GM18499 (cell line): ENCODE results near the gene EFR3B.
"Not testable (repeated sequence)": the region's sequence is repeated elsewhere in the genome, so short reads cannot be mapped to it uniquely, and the experiment has no call there.

ENCODE experiments used
- ATAC-seq: cut with Tn5 transposase; IDR thresholded peaks from one replicate; pipeline ENCODE4 v1.9.1; 2021; ENCODE audit warnings: moderate number of reproducible peaks; ENCODE audit not compliant: insufficient read depth, unreplicated experiment

EFR3B gene, protein sequence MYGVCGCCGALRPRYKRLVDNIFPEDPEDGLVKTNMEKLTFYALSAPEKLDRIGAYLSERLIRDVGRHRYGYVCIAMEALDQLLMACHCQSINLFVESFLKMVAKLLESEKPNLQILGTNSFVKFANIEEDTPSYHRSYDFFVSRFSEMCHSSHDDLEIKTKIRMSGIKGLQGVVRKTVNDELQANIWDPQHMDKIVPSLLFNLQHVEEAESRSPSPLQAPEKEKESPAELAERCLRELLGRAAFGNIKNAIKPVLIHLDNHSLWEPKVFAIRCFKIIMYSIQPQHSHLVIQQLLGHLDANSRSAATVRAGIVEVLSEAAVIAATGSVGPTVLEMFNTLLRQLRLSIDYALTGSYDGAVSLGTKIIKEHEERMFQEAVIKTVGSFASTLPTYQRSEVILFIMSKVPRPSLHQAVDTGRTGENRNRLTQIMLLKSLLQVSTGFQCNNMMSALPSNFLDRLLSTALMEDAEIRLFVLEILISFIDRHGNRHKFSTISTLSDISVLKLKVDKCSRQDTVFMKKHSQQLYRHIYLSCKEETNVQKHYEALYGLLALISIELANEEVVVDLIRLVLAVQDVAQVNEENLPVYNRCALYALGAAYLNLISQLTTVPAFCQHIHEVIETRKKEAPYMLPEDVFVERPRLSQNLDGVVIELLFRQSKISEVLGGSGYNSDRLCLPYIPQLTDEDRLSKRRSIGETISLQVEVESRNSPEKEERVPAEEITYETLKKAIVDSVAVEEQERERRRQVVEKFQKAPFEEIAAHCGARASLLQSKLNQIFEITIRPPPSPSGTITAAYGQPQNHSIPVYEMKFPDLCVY

DNA sequence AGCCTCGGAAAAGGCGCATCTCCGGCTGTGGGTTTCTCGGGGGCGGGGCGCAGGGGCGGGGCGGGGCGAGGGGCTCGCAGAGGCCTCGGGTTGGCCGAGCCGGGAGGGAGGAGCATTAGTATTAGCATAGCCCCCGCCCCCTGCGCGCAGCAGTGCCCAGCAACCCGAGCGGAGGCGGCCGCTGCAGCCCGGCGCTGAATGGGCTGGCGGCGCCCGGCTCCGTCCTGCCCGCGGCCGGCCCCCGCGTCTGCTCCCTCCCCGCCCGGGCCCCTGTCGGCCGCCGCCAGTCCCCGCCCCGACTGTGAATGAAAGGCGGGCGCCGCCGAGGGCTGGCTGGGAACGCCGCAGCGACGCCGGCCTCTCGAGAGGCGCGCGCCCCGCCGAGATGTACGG lies at the start of gene EFR3B:
EFR3B (plus strand) TSS at position 149 of the 393 bp plus-strand sequence; CDS start at position 386, 237 bp downstream.
- peak; percentile 65 for ATAC-seq

DNA sequence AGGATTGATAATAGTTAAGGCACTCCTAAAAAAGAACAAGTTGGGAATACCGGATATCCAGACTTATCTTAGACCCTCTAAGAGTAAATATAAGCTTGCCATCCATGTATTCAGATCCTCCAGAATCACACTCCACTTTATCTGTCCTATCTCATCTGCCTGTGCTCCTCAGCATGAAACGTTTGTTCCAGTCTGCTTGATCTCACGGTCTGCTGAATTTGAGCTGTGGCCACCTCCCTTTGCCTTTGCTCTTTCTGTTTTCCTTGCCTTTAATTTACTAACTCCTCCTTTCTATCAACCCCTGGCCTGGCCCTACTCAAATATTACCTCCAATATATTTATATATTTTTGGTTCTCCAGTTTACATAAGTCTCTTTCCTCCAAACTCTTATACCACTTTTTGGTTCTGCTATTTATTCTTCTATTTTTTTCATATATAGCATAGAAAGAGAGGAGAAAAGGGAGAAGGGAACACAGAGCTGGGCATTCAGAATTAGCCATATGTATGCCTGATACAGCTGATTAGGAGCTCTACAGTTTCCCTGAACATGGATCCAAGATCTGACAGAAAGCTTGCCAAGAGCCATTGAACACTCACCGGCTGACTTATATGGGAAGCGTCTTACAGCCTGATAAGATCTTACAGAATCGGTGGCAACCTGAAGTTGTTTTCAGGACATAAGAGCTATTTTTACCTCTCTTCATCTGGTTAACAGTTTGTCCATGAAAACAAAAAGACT lies 48.3 kb upstream of the EFR3B start:
- no peak for ATAC-seq

DNA sequence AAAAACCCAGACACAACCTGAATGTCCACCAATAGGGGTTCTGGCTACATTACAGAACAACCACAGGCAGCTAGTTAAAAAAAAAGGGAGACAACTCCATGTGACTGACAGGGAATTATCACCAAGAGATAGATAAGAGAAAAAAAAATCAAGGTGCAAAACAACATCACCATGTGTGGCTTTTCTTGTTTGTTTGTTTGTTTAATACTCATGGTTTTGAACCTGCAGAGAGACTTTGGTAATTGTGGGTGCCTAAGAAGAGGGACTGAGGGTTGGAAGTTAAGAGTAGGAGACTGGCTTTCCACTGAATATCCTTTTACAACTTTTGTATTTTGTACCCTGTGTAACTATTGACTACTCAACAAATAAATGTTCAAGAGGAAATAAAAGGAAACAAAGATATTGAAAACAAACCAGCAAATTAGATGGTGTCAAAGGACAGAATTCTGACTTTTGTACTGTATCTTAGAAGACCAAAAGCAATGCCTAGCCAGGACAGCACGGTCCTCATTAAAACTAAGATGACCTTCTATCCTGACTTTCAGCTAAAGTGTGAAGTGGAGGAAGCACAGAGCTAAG lies 47.6 kb upstream of the EFR3B start:
- ATAC-seq: no peak

DNA sequence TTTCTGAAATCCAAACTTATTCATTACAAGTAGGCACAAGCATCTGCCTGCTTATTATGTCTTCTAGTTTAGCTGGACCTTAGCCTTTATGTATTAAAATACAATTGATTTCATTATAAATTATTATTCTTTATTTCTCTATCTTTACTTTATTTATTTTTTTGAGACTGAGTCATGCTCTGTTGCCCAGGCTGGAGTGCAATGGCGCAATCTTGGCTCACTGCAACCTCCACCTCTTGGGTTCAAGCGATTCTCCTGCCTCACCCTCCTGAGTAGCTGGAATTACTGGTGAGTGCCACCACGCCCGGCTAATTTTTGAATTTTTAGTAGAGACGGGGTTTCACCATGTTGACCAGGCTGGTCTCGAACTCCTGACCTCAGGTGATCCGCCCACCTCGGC lies 42.8 kb upstream of the EFR3B start:
- ATAC-seq: not testable (repeated sequence)

DNA sequence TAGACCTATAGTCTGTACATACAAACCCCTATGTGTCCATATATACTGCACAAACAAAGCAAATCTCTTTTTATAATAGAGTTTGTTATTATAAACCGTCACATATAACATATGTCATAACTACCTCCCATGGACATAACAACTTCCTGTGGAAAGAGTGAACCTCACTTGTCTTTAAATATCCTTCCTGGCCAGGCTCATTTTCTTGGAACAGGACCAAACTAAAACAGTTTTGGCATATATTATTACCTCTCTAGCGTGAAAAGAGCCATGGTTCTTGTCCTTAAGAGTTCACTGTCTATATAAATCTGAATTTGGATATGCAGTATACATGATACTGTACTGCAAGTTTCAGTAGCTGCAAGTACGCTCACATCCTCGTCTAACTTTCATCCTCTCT lies 41.8 kb upstream of the EFR3B start:
- ATAC-seq: no peak

DNA sequence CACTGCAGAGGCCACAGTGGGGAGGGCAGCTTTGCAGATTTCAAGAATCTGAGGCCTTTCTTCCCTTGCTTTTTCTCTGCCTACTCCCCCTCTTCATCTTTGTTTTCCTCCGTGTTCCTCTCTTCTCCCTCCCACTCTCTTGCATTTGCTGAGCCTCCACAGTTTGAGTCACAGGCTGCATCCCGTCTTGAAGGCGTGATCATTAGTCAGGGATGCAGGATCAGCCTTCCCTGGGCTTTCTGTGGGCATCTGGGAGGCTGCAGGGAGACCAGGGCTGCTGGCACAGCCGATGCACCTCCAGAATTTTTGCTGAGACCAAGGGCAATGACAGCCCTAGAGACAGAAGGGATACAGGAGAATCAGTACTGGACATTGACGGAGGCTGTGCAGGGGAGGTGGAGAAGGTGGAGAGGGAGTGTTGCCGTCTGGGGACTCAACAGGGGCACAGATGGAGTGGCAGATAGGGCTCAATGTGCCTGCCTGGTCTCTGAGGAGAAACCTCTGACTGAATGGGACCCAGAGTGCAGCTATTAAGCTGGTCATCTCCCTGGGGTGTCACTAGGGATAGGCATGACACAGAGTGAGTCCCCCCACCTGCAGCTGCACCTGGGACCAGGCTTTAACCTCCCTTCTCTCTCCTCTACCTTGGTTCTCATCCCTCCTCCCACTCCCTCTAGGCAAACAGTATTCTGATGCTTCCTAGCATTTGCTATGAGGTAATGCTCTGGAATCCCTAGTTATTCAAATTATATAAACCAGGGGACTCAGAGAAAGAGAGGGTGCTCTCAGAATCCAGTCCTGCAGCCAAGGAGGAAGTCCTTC lies 41.2 kb upstream of the EFR3B start:
- ATAC-seq: no peak

DNA sequence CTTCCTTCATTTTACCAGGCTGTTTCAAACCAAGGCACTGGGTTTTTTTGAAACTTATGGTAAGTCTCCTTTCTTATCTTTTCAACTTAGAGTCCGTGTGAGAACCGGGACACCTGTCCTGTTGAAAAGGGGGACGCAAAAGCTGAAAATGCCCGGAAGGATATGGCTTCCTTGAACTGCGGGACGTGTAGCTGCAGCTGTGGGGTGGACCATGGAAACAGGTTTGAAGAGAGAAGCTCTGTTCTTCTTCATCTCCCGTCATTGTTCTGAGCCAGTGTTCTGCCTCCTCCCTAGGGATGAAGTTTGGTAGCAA lies 40.6 kb upstream of the EFR3B start:
- no peak for ATAC-seq

DNA sequence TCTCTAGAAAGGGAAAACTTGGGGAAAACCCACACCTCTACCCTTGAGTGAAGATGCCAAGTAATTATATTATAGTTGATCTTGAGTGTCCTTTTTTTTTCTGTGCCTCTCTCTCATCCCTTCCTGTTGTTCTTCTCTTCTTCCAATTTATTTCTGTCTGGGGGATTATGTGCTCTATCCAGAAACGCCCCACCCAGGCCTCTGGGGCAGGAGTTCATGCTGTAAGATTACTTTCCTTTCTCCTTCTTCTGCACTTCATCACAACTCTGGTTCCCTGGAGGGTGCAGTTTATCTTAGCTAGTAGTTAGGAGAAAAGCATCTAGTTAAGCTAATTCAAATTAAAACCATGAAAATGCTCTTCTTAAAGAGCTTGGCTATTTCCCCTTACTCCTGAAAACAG lies 39.8 kb upstream of the EFR3B start:
- ATAC-seq: no peak

DNA sequence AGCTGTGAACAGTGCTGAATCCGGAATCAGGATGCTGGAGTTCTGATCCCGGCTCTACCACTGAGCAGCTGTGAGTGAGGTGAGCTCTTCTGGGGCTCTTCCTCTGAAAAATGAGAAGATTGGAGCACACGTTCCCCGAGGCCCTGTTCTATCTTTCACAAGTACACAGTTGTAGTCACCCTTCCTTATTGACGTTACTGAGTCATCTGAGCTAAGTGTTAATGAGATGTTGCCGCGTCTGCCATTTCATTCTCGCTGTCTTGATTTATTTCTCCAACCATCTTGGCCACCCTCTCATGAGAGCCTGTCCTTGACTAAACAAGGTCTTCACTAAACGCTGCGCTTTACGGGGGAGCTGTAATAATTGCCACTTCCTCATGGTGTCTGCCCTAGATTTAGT lies 31.9 kb upstream of the EFR3B start:
- no peak for ATAC-seq

DNA sequence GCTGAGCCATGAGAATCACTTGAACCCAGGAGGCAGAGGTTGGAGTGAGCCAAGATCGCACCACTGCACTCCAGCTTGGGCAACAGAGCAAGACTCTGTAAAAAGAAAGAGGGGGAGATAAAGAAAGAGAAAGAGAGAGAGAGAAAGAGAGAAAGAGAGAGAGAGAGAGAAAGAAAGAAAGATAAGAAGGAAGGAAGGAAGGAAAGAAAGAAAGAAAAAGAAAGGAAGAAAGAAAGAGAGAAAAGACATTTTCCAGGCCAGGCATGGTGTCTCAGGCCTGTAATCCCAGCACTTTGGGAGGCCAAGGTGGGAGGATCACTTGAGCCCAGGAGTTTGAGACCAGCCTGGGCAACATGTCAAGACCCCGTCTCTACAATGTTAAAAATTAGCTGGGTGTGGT lies 30.5 kb upstream of the EFR3B start:
- not testable (repeated sequence) for ATAC-seq

DNA sequence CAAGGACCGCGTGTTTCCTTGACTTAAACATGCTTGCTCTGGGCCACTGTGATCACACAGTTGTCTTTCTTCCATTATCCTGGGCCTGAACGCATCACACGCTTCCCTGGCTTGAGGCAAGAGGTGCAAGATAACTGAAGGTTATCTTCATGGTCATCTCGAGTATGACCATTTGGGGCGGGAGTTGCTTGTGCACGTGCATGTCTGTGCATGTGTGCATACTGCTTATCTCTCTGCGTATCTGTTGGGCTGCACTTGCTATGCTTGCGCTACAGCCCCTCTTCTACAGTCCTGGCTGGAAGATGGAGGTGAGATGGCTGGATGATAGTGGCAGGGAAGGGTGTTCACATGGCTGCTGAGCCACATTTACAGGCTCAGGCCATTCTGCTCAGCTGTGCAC lies 27.2 kb upstream of the EFR3B start:
- ATAC-seq: no peak

DNA sequence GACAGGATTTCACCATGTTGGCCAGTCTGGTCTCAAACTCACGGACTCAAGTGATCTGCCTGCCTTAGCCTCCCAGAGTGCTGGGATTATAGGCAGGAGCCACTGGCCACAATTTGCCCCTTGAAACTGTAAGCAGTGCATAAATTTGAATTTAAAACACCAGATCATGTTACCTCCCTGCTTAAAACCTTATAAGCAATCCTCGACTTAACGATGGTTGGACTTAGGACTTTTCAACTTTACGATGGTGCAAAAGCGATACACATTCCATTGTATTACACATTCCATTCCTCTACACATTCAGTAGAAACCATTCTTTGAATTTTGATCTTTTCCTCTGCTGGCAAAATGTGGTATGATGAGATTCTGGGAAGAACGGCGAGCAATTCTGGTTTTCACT lies 23.2 kb upstream of the EFR3B start:
- ATAC-seq: no peak

DNA sequence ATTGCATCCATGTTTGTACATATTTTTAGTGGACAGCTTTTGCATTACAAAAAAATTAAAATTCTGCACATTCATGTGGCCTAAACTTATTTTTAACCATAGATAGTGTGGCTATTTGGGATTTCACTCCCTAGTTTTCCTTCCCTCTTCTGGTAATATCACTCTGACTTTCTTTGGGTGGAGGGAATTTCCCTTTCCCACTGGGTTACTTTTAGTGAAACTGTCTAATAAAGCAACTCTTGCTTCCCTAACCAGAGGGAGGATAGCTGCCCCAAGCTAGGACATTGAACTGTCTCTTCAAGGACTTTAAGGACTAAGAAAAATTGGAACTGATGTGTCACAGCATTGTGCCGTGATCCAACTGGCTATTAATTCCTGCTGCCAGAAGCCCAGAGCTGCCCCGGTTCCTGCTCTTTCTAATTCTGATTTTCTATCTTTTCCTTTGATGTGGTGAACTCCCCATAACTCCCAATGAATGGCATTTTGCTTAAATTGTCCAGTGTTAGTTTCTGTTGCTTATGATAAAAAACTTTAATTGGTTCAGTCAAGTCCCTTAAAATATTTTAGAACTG lies 20.0 kb upstream of the EFR3B start:
- no peak for ATAC-seq

DNA sequence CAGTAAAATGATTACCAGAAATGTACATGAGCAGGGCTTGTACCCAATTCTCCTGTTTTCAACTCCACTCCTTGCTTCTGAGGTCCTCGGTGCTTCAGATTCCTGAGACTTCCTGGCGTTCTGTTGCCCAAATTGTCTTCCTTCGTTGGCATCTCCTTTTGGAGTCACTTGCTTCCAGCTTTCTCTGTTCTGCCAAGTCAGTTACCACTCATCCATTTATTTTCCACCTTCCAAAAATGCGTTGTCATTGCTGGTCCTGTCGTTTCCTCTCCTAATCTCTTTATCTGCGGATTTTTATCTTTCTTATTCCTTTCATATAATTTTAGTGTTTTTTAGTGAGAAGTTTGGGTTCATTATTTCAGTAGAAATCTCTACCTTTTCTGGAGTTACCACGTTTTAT lies 18.5 kb upstream of the EFR3B start:
- ATAC-seq: no peak

DNA sequence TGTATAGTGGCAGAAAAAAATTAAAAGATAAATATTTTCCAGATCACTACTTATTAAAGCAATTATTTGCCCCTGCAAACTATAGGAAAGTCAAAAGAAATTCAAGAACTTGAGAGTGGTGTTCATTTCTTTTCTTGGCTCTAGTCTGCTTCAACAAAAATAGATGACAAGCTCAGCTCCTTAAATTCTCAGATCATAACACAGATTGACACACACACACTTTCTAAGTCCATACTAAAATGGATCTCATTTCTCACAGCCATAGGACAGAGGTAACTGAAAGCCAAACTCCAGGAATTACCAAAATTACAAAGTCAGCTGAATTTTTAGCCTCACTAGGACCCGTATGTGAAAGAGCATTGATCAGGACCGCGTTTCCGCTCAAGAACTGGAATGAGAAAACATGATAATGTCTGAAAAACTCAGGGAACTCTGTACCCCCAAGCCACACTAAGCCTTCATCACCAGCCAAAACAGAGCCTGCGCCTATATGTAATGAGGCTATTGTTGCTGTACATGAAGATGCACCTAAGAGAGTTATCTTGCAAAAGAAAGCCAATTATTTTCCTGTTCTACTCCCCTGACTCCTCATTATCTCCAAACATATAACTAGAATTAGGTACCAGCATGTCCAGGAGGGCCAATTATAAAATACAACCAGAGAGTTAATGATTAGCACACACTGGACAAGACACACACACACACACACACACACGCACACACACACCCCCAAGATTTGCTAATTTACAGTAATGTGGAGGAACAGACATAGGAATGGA lies 16.5 kb upstream of the EFR3B start:
- no peak for ATAC-seq

DNA sequence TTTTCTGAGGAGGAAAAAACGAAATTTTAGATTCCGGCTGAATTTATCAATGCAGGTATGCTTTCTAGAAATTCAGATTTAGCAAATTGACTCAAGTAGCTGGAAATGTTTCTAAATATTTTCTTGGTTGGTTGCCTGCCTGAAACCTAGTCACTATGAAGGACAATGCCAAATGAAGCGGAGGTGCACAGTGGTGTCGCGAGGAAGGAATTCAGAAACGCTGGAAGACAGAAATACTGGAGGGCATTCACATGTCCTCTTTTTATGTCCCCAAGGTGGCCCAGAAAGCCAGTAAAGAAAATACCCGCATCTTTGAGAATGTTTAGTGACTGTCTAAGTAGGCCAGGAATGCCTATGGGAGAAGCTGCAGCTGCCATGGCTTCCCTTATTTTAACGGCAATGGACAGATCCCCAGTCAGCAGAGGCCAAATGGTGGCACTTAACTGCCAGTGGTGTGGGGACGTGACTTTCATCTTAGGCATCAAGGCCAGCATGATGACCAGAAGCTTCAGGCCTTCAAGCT lies 15.8 kb upstream of the EFR3B start:
- ATAC-seq: no peak

DNA sequence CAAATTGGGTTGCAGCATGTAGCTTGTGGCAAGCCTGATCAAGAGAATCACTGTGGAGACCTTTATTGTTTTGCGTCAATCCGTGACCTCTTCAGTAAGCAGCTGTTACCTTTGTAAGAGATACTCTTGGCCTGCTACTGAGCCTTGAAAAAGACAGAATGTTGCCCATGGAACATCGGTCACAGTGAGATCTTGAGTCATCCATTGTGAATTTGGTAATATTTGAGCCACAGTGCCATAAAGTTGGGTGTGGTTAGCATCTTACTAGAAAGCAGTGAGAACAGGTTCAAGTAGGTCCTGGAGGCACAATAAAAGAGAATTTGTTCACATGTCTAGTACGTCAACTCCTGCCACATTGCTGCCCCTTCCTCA lies 12.7 kb upstream of the EFR3B start:
- no peak for ATAC-seq

DNA sequence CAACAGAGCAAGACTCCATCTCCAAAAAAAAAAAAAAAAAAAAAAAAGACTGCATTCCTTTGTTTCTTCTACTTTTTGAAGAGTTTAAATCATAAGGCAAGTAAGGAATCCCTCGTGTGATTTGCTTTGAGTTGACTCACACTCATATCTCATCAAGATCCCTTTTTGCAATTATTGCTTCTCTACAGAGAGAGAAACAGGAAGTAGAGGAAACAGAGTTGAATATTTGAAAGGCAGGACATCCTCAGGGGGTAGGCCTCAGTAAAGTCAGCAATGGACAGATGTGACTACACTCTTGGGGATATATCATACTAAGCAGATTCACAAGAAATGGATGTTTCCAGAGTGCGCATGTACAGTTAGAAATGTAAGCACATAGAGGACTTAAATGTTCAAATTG lies 11.2 kb upstream of the EFR3B start:
- no peak for ATAC-seq

DNA sequence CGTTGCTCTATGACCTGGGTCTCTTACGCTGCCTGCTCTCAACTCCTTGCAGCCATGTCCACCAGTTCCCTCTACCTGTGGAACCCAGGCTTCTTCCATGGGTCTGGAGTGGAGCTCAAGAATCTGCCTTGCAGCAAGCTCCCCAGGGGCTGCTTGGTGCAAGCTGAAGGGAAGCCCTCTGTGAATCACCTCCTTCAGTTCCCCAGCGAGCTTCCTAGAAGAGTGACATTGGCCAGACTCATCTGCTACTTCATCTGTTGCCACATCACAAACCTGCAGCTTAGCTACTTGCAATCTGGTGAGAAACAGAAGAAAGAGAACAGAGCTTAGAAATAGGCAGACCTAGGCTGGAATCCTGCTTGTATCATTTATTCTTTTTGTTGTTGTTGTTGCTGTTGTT lies 9.8 kb upstream of the EFR3B start:
- ATAC-seq: no peak
